ENCODE results near the gene NFKB2.
A peak's percentile ranks its signal among the peaks of the same experiment; 100 is the strongest.

The NFKB2 gene

GRCh38 chr10:102394079-102394800, 1.3 kb upstream of the NFKB2 start:
- no peak; the same call in 1 of the 2 replicates for TF ChIP-seq CTCF (IDR thresholded peaks at IDR 0.05; ENCODE audit: borderline replicate concordance, insufficient read depth, low read depth, low read length)
- peak overlapping the region; percentile 70 for H3K4me3 ChIP-seq (ENCODE audit: low read depth, low read length)

- peak overlapping the region; percentile 70 for H3K4me3 ChIP-seq (ENCODE audit: low read depth, low read length)
- no peak for TF ChIP-seq CTCF (IDR thresholded peaks at IDR 0.05; ENCODE audit: borderline replicate concordance, insufficient read depth, low read depth, low read length)
These were observed 605 bp upstream of the NFKB2 start for GRCh38 chr10:102394801-102395399.

DNA sequence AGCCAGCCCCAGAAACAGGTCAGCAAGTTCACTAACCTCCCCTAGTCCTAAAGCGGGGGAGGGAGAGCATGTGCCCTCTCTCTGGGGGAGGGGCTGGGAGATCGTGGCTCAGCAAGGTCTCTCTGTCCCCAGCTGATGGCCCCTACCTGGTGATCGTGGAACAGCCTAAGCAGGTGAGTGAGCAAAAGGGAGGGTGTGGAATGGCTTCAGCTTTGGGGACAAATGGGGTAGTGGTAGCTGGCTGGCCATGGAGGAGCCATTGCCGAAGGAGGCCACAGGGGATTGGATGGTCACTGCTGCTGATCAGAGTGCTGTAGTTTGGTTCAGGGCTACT, 779 bp downstream of the NFKB2 start:
- H3K4me3 ChIP-seq (ENCODE audit: low read depth, low read length) = peak overlapping the region; percentile 70
- no peak for TF ChIP-seq CTCF (IDR thresholded peaks at IDR 0.05; ENCODE audit: borderline replicate concordance, insufficient read depth, low read depth, low read length)

- H3K4me3 ChIP-seq (ENCODE audit: low read depth, low read length) = peak overlapping the region; percentile 70
- no peak for TF ChIP-seq CTCF (IDR thresholded peaks at IDR 0.05; ENCODE audit: borderline replicate concordance, insufficient read depth, low read depth, low read length)
These were observed 1.2 kb downstream of the NFKB2 start for GRCh38 chr10:102396730-102397151.

- no peak for TF ChIP-seq CTCF (IDR thresholded peaks at IDR 0.05; ENCODE audit: borderline replicate concordance, insufficient read depth, low read depth, low read length)
- H3K4me3 ChIP-seq (ENCODE audit: low read depth, low read length) = peak overlapping the region; percentile 70
These were observed 2.0 kb downstream of the NFKB2 start for GRCh38 chr10:102397222-102398171.

DNA sequence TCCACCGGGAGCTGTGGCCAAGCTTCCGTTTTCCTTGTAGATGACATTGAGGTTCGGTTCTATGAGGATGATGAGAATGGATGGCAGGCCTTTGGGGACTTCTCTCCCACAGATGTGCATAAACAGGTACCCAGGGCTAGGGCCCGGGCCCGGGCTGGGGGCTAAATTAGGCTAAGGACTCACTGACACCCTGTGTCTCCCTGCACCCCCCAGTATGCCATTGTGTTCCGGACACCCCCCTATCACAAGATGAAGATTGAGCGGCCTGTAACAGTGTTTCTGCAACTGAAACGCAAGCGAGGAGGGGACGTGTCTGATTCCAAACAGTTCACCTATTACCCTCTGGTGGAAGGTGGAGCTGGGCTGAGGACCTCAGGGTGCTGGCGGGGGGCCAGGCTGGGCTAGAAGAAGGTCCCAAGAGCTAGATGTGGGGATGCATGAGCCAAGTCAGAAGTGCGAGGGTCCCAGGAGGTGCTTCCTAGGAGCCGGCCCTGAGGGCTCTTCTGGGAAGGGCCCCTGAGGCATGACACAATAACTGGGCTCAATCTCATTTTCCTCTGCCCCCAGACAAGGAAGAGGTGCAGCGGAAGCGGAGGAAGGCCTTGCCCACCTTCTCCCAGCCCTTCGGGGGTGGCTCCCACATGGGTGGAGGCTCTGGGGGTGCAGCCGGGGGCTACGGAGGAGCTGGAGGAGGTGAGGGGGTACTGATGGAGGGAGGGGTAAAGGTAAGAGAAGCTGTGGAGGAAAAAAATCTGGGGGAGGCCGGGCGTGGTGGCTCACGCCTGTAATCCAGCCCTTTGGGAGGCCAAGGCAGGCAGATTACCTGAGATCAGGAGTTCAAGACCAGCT, 2.9 kb downstream of the NFKB2 start:
- H3K4me3 ChIP-seq (ENCODE audit: low read depth, low read length) = no peak overlapping the region
- TF ChIP-seq CTCF (IDR thresholded peaks at IDR 0.05; ENCODE audit: borderline replicate concordance, insufficient read depth, low read depth, low read length) = no peak
